HUDEP-2 (cell line): ENCODE measurements around the gene XCR1.
A peak's percentile ranks its signal among the peaks of the same experiment; 100 is the strongest.
"Not testable (repeated sequence)": the region's sequence is repeated elsewhere in the genome, so short reads cannot be mapped to it uniquely, and the experiment has no call there.

Experiments used
- DNase-seq, 76 experiments: peaks; one replicate each; lab custom pipeline; 2025; ENCODE audit not compliant: unreplicated experiment in 76 of 76; lab: John Stamatoyannopoulos, UW

The XCR1 gene

GRCh38 chr3:46008058-46008457 lies 19.2 kb downstream of the XCR1 start:
- no peak for DNase-seq

- DNase-seq, result no peak
Observed at GRCh38 chr3:46007280-46007679, 20.0 kb downstream of the XCR1 start.

GRCh38 chr3:46006238-46007032 lies 20.8 kb downstream of the XCR1 start:
- no peak for DNase-seq

GRCh38 chr3:46003706-46004105 lies 23.6 kb downstream of the XCR1 start:
- not testable (repeated sequence) for DNase-seq

- no peak for DNase-seq
Observed at GRCh38 chr3:46001178-46001577, 26.1 kb downstream of the XCR1 start.

GRCh38 chr3:45997942-45998341 lies 29.3 kb downstream of the XCR1 start:
- no peak for DNase-seq

- not testable (repeated sequence) for DNase-seq
Observed at GRCh38 chr3:45997499-45997898, 29.8 kb downstream of the XCR1 start.

GRCh38 chr3:45995236-45996192 lies 31.8 kb downstream of the XCR1 start, which contains the start of gene FYCO1:
TSS of gene FYCO1 (minus strand) at chr3:45995824. CDS start at chr3:45984910, 10,914 bp downstream.
- DNase-seq, result peak in 75 of 76 experiments; percentile 10 to 90 (median 77)

- DNase-seq, result peak in 20 of 76 experiments; percentile 3 to 28 (median 18)
Observed at GRCh38 chr3:45994419-45995235, 32.7 kb downstream of the XCR1 start.

GRCh38 chr3:45993421-45994027 lies 33.8 kb downstream of the XCR1 start:
- DNase-seq, result no peak

- DNase-seq, result no peak
Observed at GRCh38 chr3:45992821-45993221, 34.5 kb downstream of the XCR1 start.

GRCh38 chr3:45992133-45992729 lies 35.1 kb downstream of the XCR1 start:
- no peak for DNase-seq

GRCh38 chr3:45991341-45991740 lies 35.9 kb downstream of the XCR1 start:
- no peak for DNase-seq

GRCh38 chr3:45990181-45990580 lies 37.1 kb downstream of the XCR1 start:
- DNase-seq, result peak in 2 of 76 experiments; percentile 2 to 5

- no peak for DNase-seq
Observed at GRCh38 chr3:45988804-45989203, 38.5 kb downstream of the XCR1 start.

GRCh38 chr3:45988362-45988761 lies 38.9 kb downstream of the XCR1 start:
- DNase-seq, result no peak

GRCh38 chr3:45987368-45988291 lies 39.7 kb downstream of the XCR1 start:
- DNase-seq, result no peak

- DNase-seq, result no peak
Observed at GRCh38 chr3:45986303-45986982, 40.8 kb downstream of the XCR1 start.
